Measurements from ENCODE around the gene ZNF385C. TPM values are rescaled to one million over a fixed set of nuclear protein-coding genes. Genes with fewer than 3 reads are reported as not detected.

Gene ZNF385C
- total RNA-seq, 4 donors from 2014 or later = 0.18 to 0.38 TPM; not detected in 2

DNA sequence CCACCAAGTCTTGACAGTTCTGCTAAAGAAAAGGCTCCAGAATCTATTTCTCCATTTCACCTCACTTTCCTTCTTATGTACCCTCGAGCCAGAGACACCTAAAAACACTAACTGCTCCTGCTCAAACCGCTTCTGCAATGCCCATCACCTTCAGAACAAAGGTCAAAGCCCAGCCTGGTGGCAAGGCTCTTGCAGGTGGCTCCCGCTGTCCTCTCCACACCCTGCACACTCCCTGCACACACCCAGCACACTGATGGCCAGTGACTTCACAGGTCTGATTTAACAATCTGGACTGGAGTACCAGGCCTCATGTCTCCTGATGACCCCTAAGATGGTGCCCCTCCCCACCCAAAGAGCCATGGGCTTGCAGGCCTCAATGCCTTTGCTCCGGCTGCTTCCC, 38.0 kb downstream of the ZNF385C start:
- no peak for DNase-seq
- Histone ChIP-seq H3K27ac (no peak overlapping the region), H3K4me1 (peaks cover 0 to 5% (median 0%) of the 10 kb centered on the region in 3 donors), H3K4me3 (no peak overlapping the region), H3K27me3 (peaks cover 0 to 18% (median 0%) of the 10 kb centered on the region in 4 donors), H3K9me3 (no peaks in the 10 kb centered on the region), H3K36me3 (no peaks in the 10 kb centered on the region)
- intact Hi-C loops (cut with DNase I) = no loop called here
- no peak for TF ChIP-seq POLR2A (IDR thresholded peaks at IDR 0.05)
- TF ChIP-seq, protein P1, sequence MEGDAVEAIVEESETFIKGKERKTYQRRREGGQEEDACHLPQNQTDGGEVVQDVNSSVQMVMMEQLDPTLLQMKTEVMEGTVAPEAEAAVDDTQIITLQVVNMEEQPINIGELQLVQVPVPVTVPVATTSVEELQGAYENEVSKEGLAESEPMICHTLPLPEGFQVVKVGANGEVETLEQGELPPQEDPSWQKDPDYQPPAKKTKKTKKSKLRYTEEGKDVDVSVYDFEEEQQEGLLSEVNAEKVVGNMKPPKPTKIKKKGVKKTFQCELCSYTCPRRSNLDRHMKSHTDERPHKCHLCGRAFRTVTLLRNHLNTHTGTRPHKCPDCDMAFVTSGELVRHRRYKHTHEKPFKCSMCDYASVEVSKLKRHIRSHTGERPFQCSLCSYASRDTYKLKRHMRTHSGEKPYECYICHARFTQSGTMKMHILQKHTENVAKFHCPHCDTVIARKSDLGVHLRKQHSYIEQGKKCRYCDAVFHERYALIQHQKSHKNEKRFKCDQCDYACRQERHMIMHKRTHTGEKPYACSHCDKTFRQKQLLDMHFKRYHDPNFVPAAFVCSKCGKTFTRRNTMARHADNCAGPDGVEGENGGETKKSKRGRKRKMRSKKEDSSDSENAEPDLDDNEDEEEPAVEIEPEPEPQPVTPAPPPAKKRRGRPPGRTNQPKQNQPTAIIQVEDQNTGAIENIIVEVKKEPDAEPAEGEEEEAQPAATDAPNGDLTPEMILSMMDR (IDR thresholded peaks at IDR 0.05) = no peak
- WGBS, 2 donors = 80 to 83% methylated on average over 4 of the region's 4 CpGs

GRCh38 chr17:42059815-42060214, 38.5 kb downstream of the ZNF385C start:
- Histone ChIP-seq H3K4me3 (no peak overlapping the region), H3K27ac (no peak overlapping the region), H3K9me3 (no peaks in the 10 kb centered on the region), H3K36me3 (no peaks in the 10 kb centered on the region), H3K4me1 (peaks cover 0 to 5% (median 0%) of the 10 kb centered on the region in 3 donors), H3K27me3 (peaks cover 0 to 22% (median 0%) of the 10 kb centered on the region in 4 donors)
- DNase-seq = no peak
- intact Hi-C loops (cut with DNase I) = no loop called here
- WGBS, 2 donors = 40 to 58% methylated on average over 3 to 4 of the region's 4 CpGs
- TF ChIP-seq, protein P1 (IDR thresholded peaks at IDR 0.05) = no peak
- TF ChIP-seq POLR2A (IDR thresholded peaks at IDR 0.05) = no peak

DNA sequence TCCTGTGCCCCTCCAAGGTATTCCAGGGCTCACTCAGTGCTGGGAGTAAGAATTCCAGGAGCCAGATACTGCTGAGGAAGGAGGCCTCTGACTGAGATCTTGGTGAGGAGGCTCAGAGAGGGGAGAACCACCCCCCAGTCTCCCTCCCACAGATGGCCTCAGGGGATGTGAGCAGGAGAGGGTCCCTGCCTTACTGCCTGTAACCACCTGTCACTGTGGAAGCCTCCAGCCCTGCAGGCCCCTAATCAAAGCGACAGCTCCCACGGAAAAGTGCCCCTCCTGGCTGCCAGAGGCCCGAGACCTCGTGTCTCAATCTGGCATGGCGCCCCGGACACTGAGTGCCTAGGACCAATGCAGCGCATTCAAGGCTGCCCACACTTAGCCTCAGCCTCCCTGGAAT, 40.2 kb downstream of the ZNF385C start:
- H3K27me3 ChIP-seq = peaks cover 0 to 40% (median 0%) of the 10 kb centered on the region in 4 donors
- intact Hi-C loops (cut with DNase I) = no loop called here
- DNase-seq = no peak
- no peaks in the 10 kb centered on the region for H3K9me3 ChIP-seq
- no peaks in the 10 kb centered on the region for H3K36me3 ChIP-seq
- no CpG with 5 or more reads among the region's 7 CpGs for WGBS, 2 donors
- peaks cover 0 to 5% (median 0%) of the 10 kb centered on the region in 3 donors for H3K4me1 ChIP-seq
- no peak overlapping the region for H3K4me3 ChIP-seq
- H3K27ac ChIP-seq = no peak overlapping the region
- TF ChIP-seq, protein P1 (IDR thresholded peaks at IDR 0.05) = no peak
- no peak for TF ChIP-seq POLR2A (IDR thresholded peaks at IDR 0.05)

- WGBS, 2 donors = 49 to 58% methylated on average over 3 of the region's 3 CpGs
- no peak for TF ChIP-seq POLR2A (IDR thresholded peaks at IDR 0.05)
- TF ChIP-seq, protein P1 (IDR thresholded peaks at IDR 0.05) = no peak
- H3K27me3 ChIP-seq = peaks cover 0 to 53% (median 0%) of the 10 kb centered on the region in 4 donors
- H3K4me1 ChIP-seq = peaks cover 0 to 5% (median 0%) of the 10 kb centered on the region in 3 donors
- H3K9me3 ChIP-seq = no peaks in the 10 kb centered on the region
- no peak for DNase-seq
- intact Hi-C loops (cut with DNase I) = no loop called here
- H3K36me3 ChIP-seq = no peaks in the 10 kb centered on the region
- H3K27ac ChIP-seq = no peak overlapping the region
- H3K4me3 ChIP-seq = no peak overlapping the region
These were observed 41.6 kb downstream of the ZNF385C start for GRCh38 chr17:42056635-42057034.

DNA sequence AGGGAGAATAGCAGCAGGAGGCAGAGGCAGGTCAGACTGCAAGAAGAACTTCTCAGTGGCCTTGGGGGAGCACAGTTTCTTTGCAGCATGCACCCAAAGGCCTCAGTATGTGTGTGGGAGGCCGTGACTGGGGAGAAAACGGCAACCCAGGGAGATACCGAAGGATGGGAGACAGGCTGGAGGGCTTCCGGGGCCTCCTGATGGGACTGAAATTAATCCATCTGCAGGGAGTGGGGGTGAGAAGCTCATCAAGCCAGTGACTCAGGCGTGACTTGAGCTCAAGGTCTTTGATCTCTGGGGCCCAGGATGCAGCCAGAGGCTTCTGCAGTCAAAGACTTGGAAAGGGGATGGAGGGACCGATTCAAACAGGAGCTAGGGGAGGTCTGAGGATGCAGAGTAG, 42.8 kb downstream of the ZNF385C start:
- no peaks in the 10 kb centered on the region for H3K9me3 ChIP-seq
- peaks cover 0 to 56% (median 0%) of the 10 kb centered on the region in 4 donors for H3K27me3 ChIP-seq
- intact Hi-C loops (cut with DNase I) = no loop called here
- H3K4me3 ChIP-seq = no peak overlapping the region
- TF ChIP-seq POLR2A (IDR thresholded peaks at IDR 0.05) = no peak
- TF ChIP-seq, protein P1 (IDR thresholded peaks at IDR 0.05) = no peak
- no peak overlapping the region for H3K27ac ChIP-seq
- no peak for DNase-seq
- no peaks in the 10 kb centered on the region for H3K36me3 ChIP-seq
- WGBS, 2 donors = 43 to 82% methylated on average over 4 to 6 of the region's 6 CpGs
- peaks cover 5 to 10% (median 7%) of the 10 kb centered on the region in 3 donors for H3K4me1 ChIP-seq

Data from esophagus squamous epithelium (tissue), 5 donors.